SKM-1 (cell line): ENCODE results near the gene SLAMF6.
"Not testable (repeated sequence)": the region's sequence is repeated elsewhere in the genome, so short reads cannot be mapped to it uniquely, and the experiment has no call there.

Source experiments
- DNase-seq: peaks from one replicate; lab custom pipeline; 2025; ENCODE audit not compliant: unreplicated experiment; lab: John Stamatoyannopoulos, UW

Gene SLAMF6

DNA sequence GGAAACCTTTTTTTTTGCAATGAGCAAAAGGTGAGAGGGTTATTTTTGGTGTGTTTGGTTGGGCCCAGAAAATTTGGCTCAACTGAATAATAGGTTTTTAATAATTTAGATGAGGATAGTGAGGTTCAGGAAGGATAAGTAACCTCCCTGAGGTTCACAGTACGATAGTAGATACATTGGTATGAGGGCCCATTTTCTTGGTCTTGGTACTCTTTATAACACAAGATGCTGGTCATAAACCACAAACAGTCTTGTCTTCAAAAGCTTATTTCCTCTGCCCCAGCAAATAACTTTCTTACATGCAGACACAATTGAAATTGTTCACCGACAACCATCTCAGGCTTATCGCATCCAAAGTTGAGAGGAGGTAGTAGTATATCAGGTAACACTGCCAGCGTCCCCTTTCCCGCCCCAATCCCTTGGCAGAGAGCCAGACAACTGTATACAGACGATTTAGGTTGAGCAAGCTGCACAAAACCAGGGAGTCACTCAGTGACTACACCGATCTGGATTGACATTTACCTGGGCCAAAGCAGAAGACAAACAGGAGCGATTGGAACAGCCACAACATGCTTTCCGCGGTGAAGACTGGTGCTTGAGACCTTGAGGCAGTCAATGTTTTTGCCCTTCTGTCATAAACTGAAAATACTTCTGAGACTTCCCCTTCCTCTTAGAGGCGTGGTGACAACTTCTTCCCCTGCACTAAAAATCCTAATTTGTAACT lies at the start of gene SLAMF6:
TSS of gene SLAMF6 (minus strand) at position 634 of the 724 bp plus-strand sequence. CDS start at position 571, 63 bp downstream.
- DNase-seq, result no peak

GRCh38 chr1:160570840-160571239 lies 47.8 kb upstream of the SLAMF6 start:
- no peak for DNase-seq

DNA sequence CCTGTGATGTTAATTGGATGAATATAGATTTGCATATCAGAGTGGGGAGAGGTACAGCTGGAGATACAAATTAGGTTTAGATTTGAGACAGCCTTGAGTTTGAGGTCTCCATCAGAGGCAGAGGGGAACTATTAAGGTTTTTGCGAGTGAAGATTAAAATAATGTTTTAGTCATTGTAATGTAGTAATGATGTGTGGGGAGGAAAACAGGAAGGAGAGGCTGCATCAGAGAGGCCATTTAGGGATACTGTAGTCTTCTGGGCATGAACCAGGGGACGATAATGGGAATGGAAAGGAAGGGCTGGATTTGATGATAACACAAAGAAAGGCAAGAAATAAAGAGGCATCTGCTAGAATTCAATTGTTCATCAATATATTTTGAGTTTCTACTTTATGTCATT lies 46.8 kb upstream of the SLAMF6 start:
- no peak for DNase-seq

DNA sequence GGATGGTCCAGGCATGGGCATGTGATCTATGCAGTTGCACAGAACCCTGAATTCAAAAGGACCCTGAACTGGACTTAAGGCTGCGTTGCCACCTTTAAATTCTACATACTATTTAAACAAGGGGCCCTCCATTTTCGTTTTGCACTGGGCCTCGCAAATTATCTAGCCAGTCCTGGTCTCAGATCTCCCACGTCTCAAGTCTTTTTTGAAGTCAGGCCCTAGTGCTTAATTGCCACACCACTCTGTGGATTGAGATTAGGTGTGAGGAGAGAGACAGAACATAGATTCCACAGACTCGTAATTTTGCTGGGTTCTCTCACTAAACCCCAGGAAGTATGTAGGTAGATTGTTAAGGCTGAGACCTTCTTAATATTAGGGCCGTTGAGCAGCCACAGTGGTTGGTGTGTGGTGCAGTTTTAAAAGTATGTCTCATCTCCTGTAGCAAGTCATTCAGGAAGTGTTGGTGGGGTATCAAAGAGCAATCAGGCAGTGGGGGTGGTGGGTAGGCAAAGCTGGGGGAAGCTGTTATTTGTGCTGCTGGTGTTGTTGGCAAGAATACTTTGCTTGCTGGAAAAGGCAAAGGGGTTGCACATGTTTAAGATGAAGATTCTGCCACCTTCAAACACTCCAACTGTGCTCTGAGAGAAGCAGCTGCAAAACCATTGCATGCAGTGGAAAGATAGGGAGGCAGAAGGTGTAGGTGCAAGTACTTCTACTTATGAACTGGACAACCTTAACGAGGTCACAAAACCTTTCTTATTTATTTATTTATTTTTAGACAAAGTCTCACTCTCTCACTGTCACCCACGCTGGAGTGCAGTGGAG lies 45.0 kb upstream of the SLAMF6 start:
- no peak for DNase-seq

GRCh38 chr1:160567341-160567740 lies 44.3 kb upstream of the SLAMF6 start:
- DNase-seq, result no peak

- DNase-seq, result no peak
Measured at GRCh38 chr1:160565564-160565963, 42.5 kb upstream of the SLAMF6 start.

GRCh38 chr1:160563230-160563629 lies 40.2 kb upstream of the SLAMF6 start:
- not testable (repeated sequence) for DNase-seq

- not testable (repeated sequence) for DNase-seq
Measured at GRCh38 chr1:160562745-160563144, 39.7 kb upstream of the SLAMF6 start.

GRCh38 chr1:160560806-160561205 lies 37.8 kb upstream of the SLAMF6 start:
- no peak for DNase-seq

DNA sequence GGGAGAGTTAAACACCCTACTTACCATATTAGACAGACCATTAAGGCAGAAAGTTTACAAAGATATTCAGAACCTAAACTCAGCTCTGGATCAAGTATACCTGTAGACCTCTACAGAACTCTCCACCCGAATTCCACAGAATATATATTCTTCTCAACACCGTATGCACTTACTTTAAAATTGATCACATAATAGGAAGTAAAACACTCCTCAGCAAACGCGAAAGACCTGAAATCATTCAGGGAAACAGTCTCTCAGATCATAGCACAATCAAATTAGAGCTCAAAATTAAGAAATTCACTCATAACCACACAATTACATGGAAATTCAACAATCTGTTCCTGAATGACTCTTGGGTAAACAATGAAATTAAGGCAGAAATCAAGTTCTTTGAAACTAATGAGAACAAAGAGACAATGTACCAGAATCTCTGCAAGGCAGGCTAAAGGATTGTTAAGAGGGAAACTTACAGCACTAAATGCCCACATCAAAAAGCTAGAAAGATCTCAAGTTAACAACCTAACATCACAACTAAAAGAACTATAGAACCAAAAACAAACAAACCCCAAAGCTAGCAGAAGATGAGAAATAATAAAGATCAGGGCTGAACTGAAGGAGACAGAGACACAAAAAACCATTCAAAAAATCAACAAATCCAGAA lies 37.1 kb upstream of the SLAMF6 start:
- DNase-seq, result no peak

- not testable (repeated sequence) for DNase-seq
Measured at GRCh38 chr1:160559437-160559836, 36.4 kb upstream of the SLAMF6 start.

GRCh38 chr1:160558660-160559380 lies 35.8 kb upstream of the SLAMF6 start:
- DNase-seq, result no peak

- DNase-seq, result no peak
Measured at GRCh38 chr1:160553778-160554177, 30.7 kb upstream of the SLAMF6 start.

GRCh38 chr1:160552425-160552824 lies 29.4 kb upstream of the SLAMF6 start:
- DNase-seq, result no peak

- no peak for DNase-seq
Measured at GRCh38 chr1:160550572-160551034, 27.5 kb upstream of the SLAMF6 start.

DNA sequence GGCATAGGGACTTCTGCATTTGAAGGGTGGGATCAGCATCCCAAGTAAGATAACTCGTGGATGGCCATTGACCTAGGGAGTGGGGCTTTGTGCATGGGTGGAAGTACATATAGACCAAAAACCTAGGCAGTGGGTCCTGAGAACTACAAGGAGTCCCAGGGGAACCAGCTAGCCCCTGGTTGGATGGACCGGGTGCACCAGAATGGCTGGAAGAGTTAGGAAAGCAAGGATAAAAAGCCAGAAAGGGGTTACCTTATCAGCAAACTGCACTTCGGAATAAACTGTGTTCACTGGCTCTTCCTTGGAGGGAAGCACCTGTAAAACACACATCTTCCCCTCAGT lies 26.6 kb upstream of the SLAMF6 start:
- no peak for DNase-seq

GRCh38 chr1:160548960-160549664 lies 26.1 kb upstream of the SLAMF6 start:
- DNase-seq, result no peak

GRCh38 chr1:160548183-160548582 lies 25.1 kb upstream of the SLAMF6 start:
- no peak for DNase-seq

- no peak for DNase-seq
Measured at GRCh38 chr1:160547422-160547821, 24.4 kb upstream of the SLAMF6 start.

GRCh38 chr1:160546942-160547341 lies 23.9 kb upstream of the SLAMF6 start:
- DNase-seq, result peak; percentile 45
